ENCODE data around the gene TPSAB1. TPM values are rescaled to one million over a fixed set of nuclear protein-coding genes. Genes with fewer than 3 reads are reported as not detected.

TPSAB1 gene
- total RNA-seq, 1 experiment from 2014 or later: 0.25 TPM

DNA sequence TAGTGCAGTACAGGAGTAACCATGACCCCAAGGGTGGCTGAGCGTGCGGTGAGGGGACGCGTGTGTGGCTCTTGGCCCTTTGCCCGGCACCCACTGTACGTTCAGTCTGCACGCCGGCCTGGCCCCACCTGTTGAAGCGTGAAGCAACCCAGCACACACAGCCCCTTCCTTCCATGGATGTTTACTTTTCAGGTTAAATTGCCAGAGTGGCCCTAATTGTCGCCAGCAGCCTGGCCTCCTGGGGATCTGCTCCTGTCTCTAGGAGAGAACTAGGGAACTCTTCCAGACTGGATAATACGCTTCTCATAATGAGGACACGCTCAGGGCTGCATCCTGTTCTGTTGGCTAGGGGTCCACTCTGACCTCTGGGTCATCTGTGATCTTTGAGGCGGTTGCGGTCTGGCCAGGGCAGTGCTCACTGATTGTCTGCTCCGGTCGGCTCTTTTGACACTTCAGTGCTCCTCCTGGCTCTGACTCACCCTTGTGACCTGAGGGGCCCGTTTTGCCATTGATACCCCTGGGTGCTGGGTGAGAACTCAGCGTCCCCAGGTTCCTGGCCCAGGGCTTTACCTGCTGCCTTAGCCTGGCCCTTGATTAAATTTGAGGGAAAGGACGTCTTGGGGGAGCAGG lies 43.2 kb upstream of the TPSAB1 start:
- DNase-seq (ENCODE audit: low read depth, low spot score): no peak
- ChIA-PET POLR2A (no interaction called here), RAD21 (ENCODE audit: low non-redundant PET in 1 of 2, low total read pairs in 2 of 2, uncharacterized antibody in 2 of 2, unreplicated experiment in 2 of 2) (no interaction called here), CTCF (no interaction called here)
- TF ChIP-seq, protein P1, sequence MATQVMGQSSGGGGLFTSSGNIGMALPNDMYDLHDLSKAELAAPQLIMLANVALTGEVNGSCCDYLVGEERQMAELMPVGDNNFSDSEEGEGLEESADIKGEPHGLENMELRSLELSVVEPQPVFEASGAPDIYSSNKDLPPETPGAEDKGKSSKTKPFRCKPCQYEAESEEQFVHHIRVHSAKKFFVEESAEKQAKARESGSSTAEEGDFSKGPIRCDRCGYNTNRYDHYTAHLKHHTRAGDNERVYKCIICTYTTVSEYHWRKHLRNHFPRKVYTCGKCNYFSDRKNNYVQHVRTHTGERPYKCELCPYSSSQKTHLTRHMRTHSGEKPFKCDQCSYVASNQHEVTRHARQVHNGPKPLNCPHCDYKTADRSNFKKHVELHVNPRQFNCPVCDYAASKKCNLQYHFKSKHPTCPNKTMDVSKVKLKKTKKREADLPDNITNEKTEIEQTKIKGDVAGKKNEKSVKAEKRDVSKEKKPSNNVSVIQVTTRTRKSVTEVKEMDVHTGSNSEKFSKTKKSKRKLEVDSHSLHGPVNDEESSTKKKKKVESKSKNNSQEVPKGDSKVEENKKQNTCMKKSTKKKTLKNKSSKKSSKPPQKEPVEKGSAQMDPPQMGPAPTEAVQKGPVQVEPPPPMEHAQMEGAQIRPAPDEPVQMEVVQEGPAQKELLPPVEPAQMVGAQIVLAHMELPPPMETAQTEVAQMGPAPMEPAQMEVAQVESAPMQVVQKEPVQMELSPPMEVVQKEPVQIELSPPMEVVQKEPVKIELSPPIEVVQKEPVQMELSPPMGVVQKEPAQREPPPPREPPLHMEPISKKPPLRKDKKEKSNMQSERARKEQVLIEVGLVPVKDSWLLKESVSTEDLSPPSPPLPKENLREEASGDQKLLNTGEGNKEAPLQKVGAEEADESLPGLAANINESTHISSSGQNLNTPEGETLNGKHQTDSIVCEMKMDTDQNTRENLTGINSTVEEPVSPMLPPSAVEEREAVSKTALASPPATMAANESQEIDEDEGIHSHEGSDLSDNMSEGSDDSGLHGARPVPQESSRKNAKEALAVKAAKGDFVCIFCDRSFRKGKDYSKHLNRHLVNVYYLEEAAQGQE (IDR thresholded peaks at IDR 0.05; ENCODE audit: low read depth): no peak
- TF ChIP-seq, protein P2, sequence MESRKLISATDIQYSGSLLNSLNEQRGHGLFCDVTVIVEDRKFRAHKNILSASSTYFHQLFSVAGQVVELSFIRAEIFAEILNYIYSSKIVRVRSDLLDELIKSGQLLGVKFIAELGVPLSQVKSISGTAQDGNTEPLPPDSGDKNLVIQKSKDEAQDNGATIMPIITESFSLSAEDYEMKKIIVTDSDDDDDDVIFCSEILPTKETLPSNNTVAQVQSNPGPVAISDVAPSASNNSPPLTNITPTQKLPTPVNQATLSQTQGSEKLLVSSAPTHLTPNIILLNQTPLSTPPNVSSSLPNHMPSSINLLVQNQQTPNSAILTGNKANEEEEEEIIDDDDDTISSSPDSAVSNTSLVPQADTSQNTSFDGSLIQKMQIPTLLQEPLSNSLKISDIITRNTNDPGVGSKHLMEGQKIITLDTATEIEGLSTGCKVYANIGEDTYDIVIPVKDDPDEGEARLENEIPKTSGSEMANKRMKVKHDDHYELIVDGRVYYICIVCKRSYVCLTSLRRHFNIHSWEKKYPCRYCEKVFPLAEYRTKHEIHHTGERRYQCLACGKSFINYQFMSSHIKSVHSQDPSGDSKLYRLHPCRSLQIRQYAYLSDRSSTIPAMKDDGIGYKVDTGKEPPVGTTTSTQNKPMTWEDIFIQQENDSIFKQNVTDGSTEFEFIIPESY (IDR thresholded peaks at IDR 0.05; ENCODE audit: extremely low read depth, insufficient replicate concordance, low read length): no peak
- TF ChIP-seq FOSL1 (IDR thresholded peaks at IDR 0.05; ENCODE audit: low read depth): no peak
- no peak for TF ChIP-seq ELF1 (IDR thresholded peaks at IDR 0.05; ENCODE audit: borderline replicate concordance, low read depth)
- TF ChIP-seq EZH2phosphoT487 (IDR thresholded peaks at IDR 0.05; ENCODE audit: borderline replicate concordance): no peak
- TF ChIP-seq POLR2AphosphoS5 (IDR thresholded peaks at IDR 0.05; ENCODE audit: low read depth, low read length): no peak
- TF ChIP-seq EZH2 (IDR thresholded peaks at IDR 0.05): no peak
- TF ChIP-seq POLR2A (IDR thresholded peaks at IDR 0.05; ENCODE audit: borderline replicate concordance, extremely low read depth, insufficient read depth, insufficient read length): no peak
- no peak for TF ChIP-seq SP1 (IDR thresholded peaks at IDR 0.05; ENCODE audit: low read depth)
- TF ChIP-seq SIN3A (IDR thresholded peaks at IDR 0.05; ENCODE audit: low read depth): no peak
- TF ChIP-seq, protein P3, sequence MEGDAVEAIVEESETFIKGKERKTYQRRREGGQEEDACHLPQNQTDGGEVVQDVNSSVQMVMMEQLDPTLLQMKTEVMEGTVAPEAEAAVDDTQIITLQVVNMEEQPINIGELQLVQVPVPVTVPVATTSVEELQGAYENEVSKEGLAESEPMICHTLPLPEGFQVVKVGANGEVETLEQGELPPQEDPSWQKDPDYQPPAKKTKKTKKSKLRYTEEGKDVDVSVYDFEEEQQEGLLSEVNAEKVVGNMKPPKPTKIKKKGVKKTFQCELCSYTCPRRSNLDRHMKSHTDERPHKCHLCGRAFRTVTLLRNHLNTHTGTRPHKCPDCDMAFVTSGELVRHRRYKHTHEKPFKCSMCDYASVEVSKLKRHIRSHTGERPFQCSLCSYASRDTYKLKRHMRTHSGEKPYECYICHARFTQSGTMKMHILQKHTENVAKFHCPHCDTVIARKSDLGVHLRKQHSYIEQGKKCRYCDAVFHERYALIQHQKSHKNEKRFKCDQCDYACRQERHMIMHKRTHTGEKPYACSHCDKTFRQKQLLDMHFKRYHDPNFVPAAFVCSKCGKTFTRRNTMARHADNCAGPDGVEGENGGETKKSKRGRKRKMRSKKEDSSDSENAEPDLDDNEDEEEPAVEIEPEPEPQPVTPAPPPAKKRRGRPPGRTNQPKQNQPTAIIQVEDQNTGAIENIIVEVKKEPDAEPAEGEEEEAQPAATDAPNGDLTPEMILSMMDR (IDR thresholded peaks at IDR 0.05 in 2 of 3, conservative IDR thresholded peaks at IDR 0.05 in 1 of 3; ENCODE audit: borderline replicate concordance in 1 of 3, insufficient read depth in 1 of 3, low read depth in 2 of 3, low read length in 2 of 3): no peak
- Histone ChIP-seq H3K27ac (ENCODE audit: low read depth, low read length) (no peak overlapping the region), H3K9me2 (ENCODE audit: insufficient read depth) (no peaks in the 10 kb centered on the region), H3K4me2 (ENCODE audit: low read length) (no peak overlapping the region), H3K79me2 (ENCODE audit: insufficient read depth, low read length) (no peaks in the 10 kb centered on the region), H3K4me1 (ENCODE audit: control insufficient read depth in 1 of 2, insufficient read depth in 2 of 2, low read length in 2 of 2) (peaks cover 21 to 44% of the 10 kb centered on the region in 2 experiments), H3K27me3 (ENCODE audit: insufficient read depth, low read length) (no peaks in the 10 kb centered on the region), H2AFZ (ENCODE audit: low read depth, low read length, poor library complexity, severe bottlenecking) (no peak overlapping the region), H3K4me3 (replicated peaks in 1 of 2; ENCODE audit: low read depth in 1 of 2, low read length in 2 of 2) (no peak overlapping the region), H3K9me3 (ENCODE audit: control insufficient read depth in 1 of 2, insufficient read depth in 1 of 2, low read depth in 1 of 2, low read length in 2 of 2) (no peaks in the 10 kb centered on the region), H3K36me3 (ENCODE audit: control insufficient read depth in 1 of 2, insufficient read depth in 2 of 2, low read length in 2 of 2) (no peaks in the 10 kb centered on the region), H4K20me1 (ENCODE audit: insufficient read depth) (no peaks in the 10 kb centered on the region), H3K9ac (ENCODE audit: low read length) (no peak overlapping the region)
- intact Hi-C loops (cut with micrococcal nuclease): no loop called here
- no peak for ATAC-seq
- no TSS peak for BruUV-seq (replicated peaks)

Measured in HCT116 (cell line).